ENCODE measurements around the gene DBX1.

GRCh38 chr11:20197881-20198280 is 37.6 kb upstream of the DBX1 start:
- TF ChIP-seq EZH2 (IDR thresholded peaks at IDR 0.05; ENCODE audit: insufficient read depth, low read length) = no peak
- no peak for TF ChIP-seq CTCF (IDR thresholded peaks at IDR 0.05; ENCODE audit: insufficient read depth, low read depth, low read length)
